Right lobe of liver (tissue), 6 donors: Measurements from ENCODE around the gene PREX1. TPM values are rescaled to one million over a fixed set of nuclear protein-coding genes. Genes with fewer than 3 reads are reported as not detected.

Experiments
- ATAC-seq, 4 donors: fragments of 200-7000 bp; cut with Tn5 transposase; one replicate each; pipeline ENCODE4 v1.9.1; 2020; ENCODE audit warnings: mild to moderate bottlenecking in 4 of 4, moderate library complexity in 4 of 4
- DNase-seq, 3 donors: peaks; one replicate each; pipeline ENCODE4 v3.0.0-alpha.2; 2020
- H3K27ac ChIP-seq, 3 donors: fragments of 200-600 bp; one replicate each; pipeline ENCODE4 v1.8.0; 2022
- H3K27me3 ChIP-seq, 2 donors: fragments of 200-600 bp; one replicate each; pipeline ENCODE4 v1.8.0; 2022
- H3K36me3 ChIP-seq, 4 donors: fragments of 200-600 bp; sonication (generic) in 1 of 4; one replicate each; pipeline versions ENCODE4 v1.5.1 to v1.8.0; 2017 to 2022; ENCODE audit warnings: control low read depth in 1 of 4
- H3K4me1 ChIP-seq, 4 donors: fragments of 200-600 bp; sonication (generic) in 1 of 4; one replicate each; pipeline versions ENCODE4 v1.5.1 to v1.8.0; 2017 to 2022; ENCODE audit warnings: control low read depth in 1 of 4
- H3K4me3 ChIP-seq, 3 donors: fragments of 200-600 bp; one replicate each; pipeline ENCODE4 v1.8.0; 2022
- H3K9me3 ChIP-seq, 4 donors: fragments of 200-600 bp; sonication (generic) in 1 of 4; one replicate each; pipeline versions ENCODE4 v1.5.1 to v1.8.0; 2017 to 2022; ENCODE audit warnings: control low read depth in 1 of 4
- CTCF ChIP-seq, 4 donors: fragments of 200-600 bp in 3 of 4; fragments of 450-650 bp in 1 of 4; IDR thresholded peaks; one replicate each; pipeline versions ENCODE4 v1.5.1 to v1.8.0; 2016 to 2022; ENCODE audit warnings: antibody characterized with exemption in 4 of 4, mild to moderate bottlenecking in 2 of 4
- POLR2A ChIP-seq: fragments of 450-650 bp; IDR thresholded peaks from one replicate; pipeline ENCODE4 v1.6.1; 2017; ENCODE audit warnings: antibody characterized with exemption, mild to moderate bottlenecking
- WGBS: methylation state at CpG from one replicate; pipeline ENCODE4 v1.1.6; 2018; ENCODE audit warnings: low coverage, low lambda C conversion rate; ENCODE audit not compliant: insufficient coverage; ENCODE audit errors: missing lambda C conversion rate; 5-methylcytosine and 5-hydroxymethylcytosine counted together
- intact Hi-C, 2 donors: fragments of 100-400 bp; cut with DNase I; formaldehyde crosslinking; loops; one replicate each; pipeline versions ENCODE4 v1.11.2 to v1.14.1; 2022
- total RNA-seq, 6 experiments: library from RNA; depleted of rRNA in 2 of 6; stranded (reverse); fragments of >200 nt in 2 of 6; fragmentation: NEBNext Ultra II Directional in 3 of 6; extraction: Animal tissue kit (Norgen Biotek cat#: 25700) in 3 of 6; gene quantifications; one replicate each; pipeline versions ENCODE4 v1.1.0 to v1.2.4, GENCODE V29; 2016 to 2023
- donor health status: DM: no; HTN: yes; CAD: no.
- donor health status: DM: no; HTN: no; CAD: no.
- donor health status: DM: no; HTN: no; CAD: no.
- donor health status: DM: no; HTN: yes; CAD: no.
- donor health status: DM: no; HTN: yes; CAD: no.

PREX1 gene
- total RNA-seq, 6 experiments from 2014 or later = 4.4 to 11.1 (median 8.7) TPM

DNA sequence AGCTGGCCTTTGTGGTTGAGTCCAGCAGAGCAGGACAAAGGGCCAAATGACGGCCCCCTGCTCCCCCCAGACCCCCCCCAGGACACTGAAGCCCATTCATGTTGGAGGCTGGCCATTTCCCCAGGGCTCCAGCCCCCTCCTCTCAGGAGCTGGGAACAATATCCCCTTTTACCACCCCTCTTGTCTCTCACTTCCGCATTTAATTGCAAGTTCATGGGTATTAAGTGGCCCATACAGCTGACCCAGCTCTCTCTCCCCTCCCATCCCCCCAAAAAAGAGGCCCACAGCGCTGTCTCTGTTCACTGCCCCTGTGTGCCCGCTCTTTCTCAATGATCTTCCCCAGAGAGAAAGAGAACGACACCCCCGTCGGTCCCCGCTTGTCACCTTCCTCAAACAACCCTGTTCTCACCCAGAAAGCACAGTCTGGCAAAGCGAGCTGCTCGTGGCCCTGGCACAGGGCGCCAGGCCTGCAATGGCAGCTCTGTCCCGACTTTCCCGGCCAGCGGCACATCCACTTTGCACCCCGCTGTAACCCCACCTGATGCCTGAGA, 30.4 kb downstream of the PREX1 start:
- no peaks in the 10 kb centered on the region for H3K9me3 ChIP-seq
- TF ChIP-seq CTCF (IDR thresholded peaks at IDR 0.05) = no peak
- TF ChIP-seq POLR2A = no peak
- H3K36me3 ChIP-seq = no peaks in the 10 kb centered on the region
- intact Hi-C loops = no loop called here
- peak; percentile 48 to 79 (median 54) for ATAC-seq
- no peak overlapping the region for H3K4me3 ChIP-seq
- peaks cover 0 to 7% (median 0%) of the 10 kb centered on the region in 4 donors for H3K4me1 ChIP-seq
- no peak overlapping the region for H3K27ac ChIP-seq
- DNase-seq = peak in 2 of 3 donors; percentile 42 to 64
- WGBS = 85% methylated on average over 11 of the region's 15 CpGs
- no peaks in the 10 kb centered on the region for H3K27me3 ChIP-seq

DNA sequence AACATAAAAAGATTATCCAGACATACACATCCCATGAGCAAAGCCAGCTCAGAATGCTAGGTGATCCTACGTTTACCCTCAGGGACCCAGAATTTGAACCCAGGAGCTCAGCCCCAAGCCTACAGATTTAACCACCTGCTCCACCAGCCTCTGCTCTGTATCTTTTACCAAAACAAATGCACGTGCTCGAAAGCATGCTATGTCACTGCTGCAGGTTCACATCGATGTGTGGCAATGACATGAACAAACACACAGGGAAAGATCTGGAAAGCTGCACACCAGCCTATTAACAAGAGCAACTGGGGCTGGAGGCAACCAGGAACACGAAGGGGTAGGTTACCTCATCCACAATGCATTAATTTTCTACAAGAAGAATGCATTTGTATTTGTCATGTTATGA, 32.1 kb downstream of the PREX1 start:
- Histone ChIP-seq H3K9me3 (no peaks in the 10 kb centered on the region), H3K4me3 (no peak overlapping the region), H3K27ac (no peak overlapping the region), H3K27me3 (no peaks in the 10 kb centered on the region), H3K4me1 (peaks cover 0 to 15% (median 6%) of the 10 kb centered on the region in 4 donors), H3K36me3 (no peaks in the 10 kb centered on the region)
- intact Hi-C loops = no loop called here
- no peak for TF ChIP-seq CTCF (IDR thresholded peaks at IDR 0.05)
- no peak for TF ChIP-seq POLR2A
- ATAC-seq (peak in 1 of 4 donors; percentile 10), DNase-seq (no peak)
- WGBS = 25% methylated on average over 5 of the region's 5 CpGs

- Histone ChIP-seq H3K4me3 (no peak overlapping the region), H3K27me3 (no peaks in the 10 kb centered on the region), H3K36me3 (no peaks in the 10 kb centered on the region), H3K4me1 (peaks cover 0 to 20% (median 9%) of the 10 kb centered on the region in 4 donors), H3K27ac (no peak overlapping the region), H3K9me3 (no peaks in the 10 kb centered on the region)
- ATAC-seq = no peak
- DNase-seq = no peak
- 66% methylated on average over 4 of the region's 5 CpGs for WGBS
- intact Hi-C loops = no loop called here
- TF ChIP-seq CTCF (IDR thresholded peaks at IDR 0.05) = no peak
- TF ChIP-seq POLR2A = no peak
These were observed 32.9 kb downstream of the PREX1 start for GRCh38 chr20:48794816-48795457.

- H3K4me3 ChIP-seq = no peak overlapping the region
- DNase-seq (no peak), ATAC-seq (no peak)
- no peak for TF ChIP-seq POLR2A
- no peak for TF ChIP-seq CTCF (IDR thresholded peaks at IDR 0.05)
- H3K4me1 ChIP-seq = peaks cover 0 to 20% (median 9%) of the 10 kb centered on the region in 4 donors
- no peaks in the 10 kb centered on the region for H3K36me3 ChIP-seq
- no peak overlapping the region for H3K27ac ChIP-seq
- no peaks in the 10 kb centered on the region for H3K9me3 ChIP-seq
- intact Hi-C loops = no loop called here
- WGBS = 33% methylated on average over 2 of the region's 5 CpGs
- H3K27me3 ChIP-seq = no peaks in the 10 kb centered on the region
These were observed 33.4 kb downstream of the PREX1 start for GRCh38 chr20:48794360-48794759.
